HL-60 (cell line): ENCODE results near the gene DAD1.

Source experiments
- GABPA ChIP-seq: IDR thresholded peaks from 2 replicates; pipeline ENCODE4 v1.6.1; 2012; ENCODE audit warnings: low read depth
- POLR2AphosphoS5 ChIP-seq: IDR thresholded peaks from 2 replicates; pipeline ENCODE4 v1.6.1; 2012; ENCODE audit warnings: low read depth
- REST ChIP-seq: IDR thresholded peaks from 2 replicates; pipeline ENCODE4 v1.6.1; 2012; ENCODE audit warnings: low read depth; ENCODE audit not compliant: insufficient replicate concordance
- SPI1 ChIP-seq: IDR thresholded peaks from 2 replicates; pipeline ENCODE4 v1.6.1; 2012; ENCODE audit warnings: low read depth, mild to moderate bottlenecking, borderline replicate concordance
- TF ChIP-seq, protein P1 (sequence below): IDR thresholded peaks from one replicate; pipeline ENCODE4 v1.5.1; 2011; ENCODE audit warnings: low read length, control low read depth, inconsistent platforms; ENCODE audit not compliant: insufficient read depth

DNA sequence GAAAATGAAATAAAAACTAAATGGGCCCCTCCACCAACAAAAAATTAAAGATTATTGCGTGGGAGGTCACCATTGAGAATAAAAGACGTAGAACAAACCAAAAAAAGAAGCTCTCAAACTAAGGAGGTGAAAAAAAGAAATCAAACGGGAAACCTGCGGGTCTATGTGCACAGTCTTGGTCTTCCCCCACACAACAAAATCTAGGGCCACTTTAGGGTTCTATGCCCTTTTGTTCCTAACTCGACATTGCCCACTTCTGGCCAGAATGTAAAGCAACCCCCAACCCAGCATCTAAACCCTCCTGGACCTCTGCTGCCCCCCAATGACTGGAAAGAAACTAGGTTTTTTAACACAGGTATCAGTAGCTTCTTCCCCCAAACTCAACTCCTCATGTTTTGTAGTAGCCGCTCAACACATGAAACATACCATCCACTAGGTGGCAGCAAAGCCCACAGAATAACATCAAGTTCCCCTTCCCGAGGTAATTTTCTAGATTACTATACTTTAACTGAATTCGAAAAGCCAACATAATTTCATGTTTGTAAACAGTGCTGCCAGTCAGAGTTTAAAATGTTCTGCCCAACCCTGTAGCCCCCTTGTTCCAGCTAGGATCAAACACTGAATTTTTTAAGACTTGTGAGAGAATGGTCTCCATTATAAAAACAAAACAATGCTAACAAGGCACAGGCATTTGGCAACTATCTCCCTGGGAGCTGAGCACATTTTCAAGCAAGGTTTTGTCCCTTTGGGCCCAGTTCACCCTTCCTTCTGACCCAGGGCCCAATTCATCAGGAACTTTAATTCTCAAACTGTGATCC, 18.7 kb downstream of the DAD1 start:
- TF ChIP-seq, protein P1, sequence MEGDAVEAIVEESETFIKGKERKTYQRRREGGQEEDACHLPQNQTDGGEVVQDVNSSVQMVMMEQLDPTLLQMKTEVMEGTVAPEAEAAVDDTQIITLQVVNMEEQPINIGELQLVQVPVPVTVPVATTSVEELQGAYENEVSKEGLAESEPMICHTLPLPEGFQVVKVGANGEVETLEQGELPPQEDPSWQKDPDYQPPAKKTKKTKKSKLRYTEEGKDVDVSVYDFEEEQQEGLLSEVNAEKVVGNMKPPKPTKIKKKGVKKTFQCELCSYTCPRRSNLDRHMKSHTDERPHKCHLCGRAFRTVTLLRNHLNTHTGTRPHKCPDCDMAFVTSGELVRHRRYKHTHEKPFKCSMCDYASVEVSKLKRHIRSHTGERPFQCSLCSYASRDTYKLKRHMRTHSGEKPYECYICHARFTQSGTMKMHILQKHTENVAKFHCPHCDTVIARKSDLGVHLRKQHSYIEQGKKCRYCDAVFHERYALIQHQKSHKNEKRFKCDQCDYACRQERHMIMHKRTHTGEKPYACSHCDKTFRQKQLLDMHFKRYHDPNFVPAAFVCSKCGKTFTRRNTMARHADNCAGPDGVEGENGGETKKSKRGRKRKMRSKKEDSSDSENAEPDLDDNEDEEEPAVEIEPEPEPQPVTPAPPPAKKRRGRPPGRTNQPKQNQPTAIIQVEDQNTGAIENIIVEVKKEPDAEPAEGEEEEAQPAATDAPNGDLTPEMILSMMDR, result peak; percentile 42
- TF ChIP-seq SPI1 (no peak), POLR2AphosphoS5 (no peak), REST (no peak), GABPA (no peak)
